GM12878 (cell line): ENCODE results near the gene PRDM8. TPM values are rescaled to one million over a fixed set of nuclear protein-coding genes. Genes with fewer than 3 reads are reported as not detected.

ENCODE experiments used
- ATAC-seq: fragments of 200-7000 bp; cut with Tn5 transposase; 3 replicates; pipeline ENCODE4 v1.9.1; 2020; ENCODE audit warnings: mild to moderate bottlenecking, moderate library complexity
- BruUV-seq: library from RNA; stranded (reverse); fragments of 400-500 nt; replicated peaks from 2 replicates; lab custom pipeline; 2021; lab: Mats Ljungman, UMichigan
- CTCF ChIA-PET: fragments of 300-600 bp; sonication (Branson Sonifier 250); formaldehyde crosslinking; extraction: SDS; loops from one replicate; lab custom pipeline; 2021; ENCODE audit warnings: inconsistent platforms; lab: Yijun Ruan, JAX
- POLR2A ChIA-PET: fragments of 350-600 bp; formaldehyde crosslinking; extraction: SDS; loops from one replicate; lab custom pipeline; 2021; ENCODE audit warnings: inconsistent platforms; lab: Charles Lee
- RAD21 ChIA-PET: fragments of 300-600 bp; sonication (Branson Sonifier 250); formaldehyde crosslinking; loops from one replicate; lab custom pipeline; 2023; ENCODE audit warnings: antibody characterized with exemption; ENCODE audit not compliant: unreplicated experiment; lab: Charles Lee
- SMC1A ChIA-PET: fragments of 300-600 bp; sonication (Branson Sonifier 250); formaldehyde crosslinking; loops from one replicate; lab custom pipeline; 2023; ENCODE audit not compliant: unreplicated experiment, uncharacterized antibody; lab: Charles Lee
- DNase-seq: peaks from one replicate; pipeline ENCODE4 v3.0.0-alpha.2; 2011; ENCODE audit warnings: low read depth, low spot score
- FAIRE-seq: peaks from 3 replicates; lab custom pipeline; 2011; peaks lifted over from hg19 to GRCh38; lab: Jason Lieb, UNC
- H2AFZ ChIP-seq: 2 replicates; pipeline ENCODE4 v1.6.0; 2011; ENCODE audit warnings: low read depth, low read length, control low read depth; ENCODE audit not compliant: control insufficient read depth
- H3K27ac ChIP-seq: 2 replicates; pipeline ENCODE4 v1.5.1; 2011; ENCODE audit warnings: control low read depth; ENCODE audit not compliant: control insufficient read depth, insufficient read depth
- H3K27me3 ChIP-seq, 2 experiments: replicated peaks in 1 of 2; 2 replicates each; pipeline versions ENCODE4 v1.6.0 to v1.6.1; 2011; ENCODE audit warnings: low read length in 1 of 2; ENCODE audit not compliant: control insufficient read depth in 2 of 2, insufficient read depth in 2 of 2
- H3K36me3 ChIP-seq, 2 experiments: 2 replicates each; pipeline ENCODE4 v1.5.1; 2011; ENCODE audit warnings: low read length in 1 of 2; ENCODE audit not compliant: control insufficient read depth in 2 of 2, insufficient read depth in 2 of 2
- H3K4me1 ChIP-seq: 2 replicates; pipeline ENCODE4 v1.6.1; 2011; ENCODE audit warnings: mild to moderate bottlenecking, low read length, moderate library complexity, mixed read lengths; ENCODE audit not compliant: control insufficient read depth, insufficient read depth
- H3K4me2 ChIP-seq: 2 replicates; pipeline ENCODE4 v1.6.0; 2011; ENCODE audit warnings: control low read depth; ENCODE audit not compliant: control insufficient read depth, insufficient read depth
- H3K4me3 ChIP-seq: fragments of 200-600 bp; sonication (generic); 2 replicates; pipeline ENCODE4 v1.5.1; 2016
- H3K79me2 ChIP-seq: 2 replicates; pipeline ENCODE4 v1.6.0; 2011; ENCODE audit warnings: low read length; ENCODE audit not compliant: control insufficient read depth, insufficient read depth
- H3K9ac ChIP-seq: 2 replicates; pipeline ENCODE4 v1.8.0; 2011; ENCODE audit warnings: low read length, control low read depth, mixed read lengths; ENCODE audit not compliant: control insufficient read depth, insufficient read depth
- H3K9me3 ChIP-seq: replicated peaks from 3 replicates; pipeline ENCODE4 v1.5.1; 2011; ENCODE audit warnings: mild to moderate bottlenecking, low read length; ENCODE audit not compliant: control insufficient read depth, insufficient read depth
- H4K20me1 ChIP-seq: 2 replicates; pipeline ENCODE4 v1.6.0; 2011; ENCODE audit not compliant: control insufficient read depth, insufficient read depth
- ATF2 ChIP-seq: IDR thresholded peaks from 2 replicates; pipeline ENCODE4 v1.6.1; 2012; ENCODE audit warnings: low read length, inconsistent platforms
- BMI1 ChIP-seq: fragments of 450-650 bp; IDR thresholded peaks from 2 replicates; pipeline ENCODE4 v1.6.1; 2016; ENCODE audit warnings: mild to moderate bottlenecking, moderate library complexity, borderline replicate concordance
- CREM ChIP-seq: IDR thresholded peaks from 2 replicates; pipeline ENCODE4 v1.6.1; 2014; ENCODE audit warnings: antibody characterized with exemption, low read depth
- CUX1 ChIP-seq: IDR thresholded peaks from 2 replicates; pipeline ENCODE4 v1.6.1; 2012; ENCODE audit warnings: improper control_type of control experiment, low read depth, low read length; ENCODE audit not compliant: insufficient replicate concordance
- PAX8 ChIP-seq: fragments of 450-650 bp; IDR thresholded peaks from 2 replicates; pipeline ENCODE4 v1.6.1; 2017; ENCODE audit warnings: mild to moderate bottlenecking, moderate library complexity
- PML ChIP-seq: IDR thresholded peaks from 2 replicates; pipeline ENCODE4 v1.6.1; 2012; ENCODE audit warnings: low read length, inconsistent platforms
- SIN3A ChIP-seq: IDR thresholded peaks from 2 replicates; pipeline ENCODE4 v1.6.1; 2012; ENCODE audit warnings: low read depth, low read length, improper control_type of control experiment
- SREBF2 ChIP-seq: IDR thresholded peaks from 2 replicates; pipeline ENCODE4 v1.6.1; 2012; ENCODE audit warnings: mild to moderate bottlenecking, low read length
- TCF7 ChIP-seq: IDR thresholded peaks from 2 replicates; pipeline ENCODE4 v1.6.1; 2014; ENCODE audit warnings: antibody characterized with exemption, borderline replicate concordance
- WGBS: methylation state at CpG from one replicate; pipeline ENCODE4 v1.1.6; 2016; ENCODE audit warnings: low lambda C conversion rate; ENCODE audit not compliant: insufficient replicate concordance, insufficient coverage; ENCODE audit errors: missing lambda C conversion rate; 5-methylcytosine and 5-hydroxymethylcytosine counted together
- in situ Hi-C: fragments of 300-500 bp; cut with MboI; formaldehyde crosslinking; loops from 9 replicates; pipeline ENCODE4 v1.14.3; 2018; ENCODE audit warnings: mixed read lengths
- intact Hi-C: fragments of 100-400 bp; cut with micrococcal nuclease; formaldehyde crosslinking; loops from one replicate; pipeline ENCODE4 v1.14.2; 2022; ENCODE audit not compliant: unreplicated experiment
- polyA plus RNA-seq, 11 experiments: library from polyadenylated mRNA; depleted of rRNA in 4 of 11; unstranded in 6 of 11; stranded (reverse) in 5 of 11; fragments of >200 nt; fragmentation: Nextera tagmentation in 4 of 11; fragmentation: Illumina TruSeq in 1 of 11; extraction: Ambion mirVana in 4 of 11; extraction: Trizol in 1 of 11; gene quantifications; 1 replicate in 1 of 11; 2 replicates in 10 of 11; pipeline versions ENCODE4 v1.2.1 to v1.2.3, GENCODE V29; 2011 to 2016; ENCODE audit warnings: inconsistent platforms in 2 of 11, missing spikeins in 2 of 11, low read depth in 1 of 11
- total RNA-seq, 4 experiments: library from RNA; depleted of rRNA in 3 of 4; stranded (reverse); fragments of >200 nt in 3 of 4; fragmentation: Illumina TruSeq in 1 of 4; extraction: Trizol in 1 of 4; gene quantifications; 2 replicates each; pipeline versions ENCODE4 v1.2.1 to v1.2.3, GENCODE V29; 2013 to 2021
- TF ChIP-seq, protein P1 (sequence below): fragments of 450-650 bp; formaldehyde crosslinking; IDR thresholded peaks from 2 replicates; pipeline ENCODE4 v1.4.0; 2020; ENCODE audit warnings: mild to moderate bottlenecking, moderate library complexity
- TF ChIP-seq, protein P2 (sequence below): IDR thresholded peaks from 2 replicates; pipeline ENCODE4 v1.6.1; 2011; ENCODE audit warnings: low read depth, mild to moderate bottlenecking, low read length, moderate library complexity, borderline replicate concordance; ENCODE audit errors: extremely low read depth

Gene PRDM8
- total and polyA plus RNA-seq, 10 of the 15 experiments (the other 5 are each of a cell fraction or from before 2014, with no cell fraction given) = 0.09 to 1.6 (median 0.40) TPM

GRCh38 chr4:80199004-80199560, 1.8 kb downstream of the PRDM8 start (continued):
- no peak for TF ChIP-seq ATF2
- no peak for TF ChIP-seq SIN3A
- TF ChIP-seq CREM = no peak

DNA sequence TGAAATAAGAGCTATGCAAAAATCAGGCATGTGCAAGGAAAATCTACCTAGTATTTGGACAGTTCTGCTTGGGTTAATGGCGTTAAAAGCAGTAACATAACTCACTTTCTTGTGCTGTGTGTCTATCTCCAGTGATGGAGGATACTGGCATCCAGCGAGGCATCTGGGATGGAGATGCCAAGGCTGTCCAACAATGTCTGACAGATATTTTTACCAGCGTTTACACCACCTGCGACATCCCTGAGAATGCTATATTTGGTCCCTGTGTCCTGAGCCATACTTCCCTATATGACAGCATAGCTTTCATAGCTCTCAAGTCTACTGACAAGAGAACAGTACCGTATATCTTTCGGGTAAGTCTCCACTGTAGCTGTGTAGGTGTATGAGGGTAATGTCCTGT, 2.6 kb downstream of the PRDM8 start:
- H3K27ac ChIP-seq = no peak overlapping the region
- no peaks in the 10 kb centered on the region for H3K79me2 ChIP-seq
- H3K4me2 ChIP-seq = no peak overlapping the region
- POLR2A ChIA-PET = no interaction called here
- CTCF ChIA-PET = interaction anchor here (0.8 to 1.8 kb wide), 10 partner anchors 9 to 1247 kb away, joined by 3 to 6 read pairs (median 3); no protein-coding TSS in a partner anchor
- H2AFZ ChIP-seq = no peak overlapping the region
- FAIRE-seq (no peak), DNase-seq (no peak), ATAC-seq (no peak)
- no peak overlapping the region for H3K4me3 ChIP-seq
- no peaks in the 10 kb centered on the region; the same call in 2 of the 3 replicates for H3K9me3 ChIP-seq
- no peak overlapping the region for H3K9ac ChIP-seq
- RAD21 ChIA-PET = interaction anchor here (0.9 to 1.5 kb wide), 3 partner anchors 12 to 20 kb away, joined by 3 read pairs; no protein-coding TSS in a partner anchor
- no peaks in the 10 kb centered on the region for H3K36me3 ChIP-seq
- intact Hi-C loops (loop anchor here (5.0 kb wide), 2 partner anchors 73 to 852 kb away; no protein-coding TSS in a partner anchor), in situ Hi-C loops (no loop called here)
- SMC1A ChIA-PET = interaction anchor here (0.6 to 1.4 kb wide), 2 partner anchors 10 to 20 kb away, joined by 4 read pairs; no protein-coding TSS in a partner anchor
- peaks cover 0 to 21% of the 10 kb centered on the region in 2 experiments for H3K27me3 ChIP-seq
- 0 out of 2 replicates have a peak, but pooled peaks cover 3% of the 10 kb centered on the region for H3K4me1 ChIP-seq
- no TSS peak for BruUV-seq
- no peaks in the 10 kb centered on the region for H4K20me1 ChIP-seq
- 62% methylated on average over 6 of the region's 6 CpGs for WGBS
- TF ChIP-seq, protein P1, sequence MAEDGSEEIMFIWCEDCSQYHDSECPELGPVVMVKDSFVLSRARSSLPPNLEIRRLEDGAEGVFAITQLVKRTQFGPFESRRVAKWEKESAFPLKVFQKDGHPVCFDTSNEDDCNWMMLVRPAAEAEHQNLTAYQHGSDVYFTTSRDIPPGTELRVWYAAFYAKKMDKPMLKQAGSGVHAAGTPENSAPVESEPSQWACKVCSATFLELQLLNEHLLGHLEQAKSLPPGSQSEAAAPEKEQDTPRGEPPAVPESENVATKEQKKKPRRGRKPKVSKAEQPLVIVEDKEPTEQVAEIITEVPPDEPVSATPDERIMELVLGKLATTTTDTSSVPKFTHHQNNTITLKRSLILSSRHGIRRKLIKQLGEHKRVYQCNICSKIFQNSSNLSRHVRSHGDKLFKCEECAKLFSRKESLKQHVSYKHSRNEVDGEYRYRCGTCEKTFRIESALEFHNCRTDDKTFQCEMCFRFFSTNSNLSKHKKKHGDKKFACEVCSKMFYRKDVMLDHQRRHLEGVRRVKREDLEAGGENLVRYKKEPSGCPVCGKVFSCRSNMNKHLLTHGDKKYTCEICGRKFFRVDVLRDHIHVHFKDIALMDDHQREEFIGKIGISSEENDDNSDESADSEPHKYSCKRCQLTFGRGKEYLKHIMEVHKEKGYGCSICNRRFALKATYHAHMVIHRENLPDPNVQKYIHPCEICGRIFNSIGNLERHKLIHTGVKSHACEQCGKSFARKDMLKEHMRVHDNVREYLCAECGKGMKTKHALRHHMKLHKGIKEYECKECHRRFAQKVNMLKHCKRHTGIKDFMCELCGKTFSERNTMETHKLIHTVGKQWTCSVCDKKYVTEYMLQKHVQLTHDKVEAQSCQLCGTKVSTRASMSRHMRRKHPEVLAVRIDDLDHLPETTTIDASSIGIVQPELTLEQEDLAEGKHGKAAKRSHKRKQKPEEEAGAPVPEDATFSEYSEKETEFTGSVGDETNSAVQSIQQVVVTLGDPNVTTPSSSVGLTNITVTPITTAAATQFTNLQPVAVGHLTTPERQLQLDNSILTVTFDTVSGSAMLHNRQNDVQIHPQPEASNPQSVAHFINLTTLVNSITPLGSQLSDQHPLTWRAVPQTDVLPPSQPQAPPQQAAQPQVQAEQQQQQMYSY = no peak
- TF ChIP-seq TCF7 (no peak), PAX8 (no peak), CUX1 (no peak), BMI1 (no peak), SREBF2 (no peak), PML (no peak)
- TF ChIP-seq, protein P2, sequence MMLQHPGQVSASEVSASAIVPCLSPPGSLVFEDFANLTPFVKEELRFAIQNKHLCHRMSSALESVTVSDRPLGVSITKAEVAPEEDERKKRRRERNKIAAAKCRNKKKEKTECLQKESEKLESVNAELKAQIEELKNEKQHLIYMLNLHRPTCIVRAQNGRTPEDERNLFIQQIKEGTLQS = no peak
